Stimulated activated CD8-positive, alpha-beta memory T cell treated with anti-CD3 and anti-CD28 coated beads, Interleukin-4, amount 100 ng/mL, for 48 hours (primary cell): ENCODE data around the gene DENND2D.

Experiments used
- DNase-seq: peaks from one replicate; pipeline ENCODE4 v3.0.0-alpha.2; 2020

The DENND2D gene

GRCh38 chr1:111202707-111203623 lies 2.5 kb upstream of the DENND2D start:
- DNase-seq = no peak

- DNase-seq = no peak
These were observed 1.9 kb upstream of the DENND2D start for GRCh38 chr1:111202366-111202706.

- DNase-seq = no peak
These were observed 1.0 kb upstream of the DENND2D start for GRCh38 chr1:111201275-111202090.

- DNase-seq = no peak
These were observed 336 bp upstream of the DENND2D start for GRCh38 chr1:111200802-111201161.

- DNase-seq = no peak
These were observed 1.1 kb downstream of the DENND2D start for GRCh38 chr1:111199329-111199728.

DNA sequence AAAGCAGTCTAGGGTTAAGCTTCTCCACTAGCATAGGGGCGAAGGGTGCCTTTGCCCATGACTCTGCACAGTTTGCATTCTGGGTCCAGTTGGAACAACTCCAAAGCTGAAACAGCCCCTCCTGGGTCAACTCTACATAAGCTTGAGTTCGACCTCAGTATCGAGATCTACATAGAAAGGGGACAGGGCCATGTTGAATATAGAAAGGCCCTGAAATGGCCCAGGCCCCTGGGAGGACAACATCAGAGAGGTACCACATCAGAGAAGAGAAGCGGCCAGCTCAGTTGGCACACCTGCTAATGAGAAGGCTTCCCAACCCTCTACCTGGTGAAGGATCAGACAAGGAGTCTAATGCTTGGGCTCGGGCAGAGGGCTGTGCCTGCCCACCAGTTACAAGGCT lies 1.6 kb downstream of the DENND2D start:
- no peak for DNase-seq

GRCh38 chr1:111197598-111198284 lies 2.7 kb downstream of the DENND2D start:
- peak; percentile 77 for DNase-seq

GRCh38 chr1:111196213-111196612 lies 4.2 kb downstream of the DENND2D start:
- no peak for DNase-seq

DNA sequence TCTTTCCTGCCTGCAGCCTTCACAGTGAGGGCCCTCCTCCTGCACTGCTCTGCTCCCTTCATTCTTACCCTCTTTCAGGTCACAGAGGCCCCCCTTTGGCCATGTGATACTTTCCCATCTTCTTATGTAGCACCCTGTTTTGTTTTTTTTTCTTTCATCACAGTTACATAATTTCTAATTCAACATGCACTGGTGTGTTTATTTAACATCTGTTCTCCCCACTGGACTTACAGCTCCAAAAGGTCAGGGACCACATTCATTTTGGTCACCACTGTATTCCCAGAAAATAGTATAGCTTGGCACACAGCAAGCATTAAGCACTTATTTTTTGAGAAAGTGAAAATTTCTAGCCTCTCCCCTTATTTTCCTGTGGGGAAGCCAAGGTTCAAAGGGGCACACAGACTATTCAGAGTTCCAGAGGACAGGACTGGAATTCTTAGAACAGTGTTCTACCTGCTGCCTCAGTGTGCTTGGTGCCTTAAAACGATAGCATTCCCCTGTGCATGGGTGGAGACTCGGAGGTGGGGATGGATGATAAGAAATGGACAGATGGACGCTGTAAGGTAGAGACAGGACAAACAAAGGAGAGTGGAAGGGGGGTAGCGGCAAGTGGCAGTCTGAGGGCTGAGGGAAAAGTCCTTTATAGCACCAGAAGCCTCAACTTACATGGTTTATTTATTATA lies 5.3 kb downstream of the DENND2D start:
- no peak for DNase-seq

- no peak for DNase-seq
These were observed 6.5 kb downstream of the DENND2D start for GRCh38 chr1:111193712-111194480.

GRCh38 chr1:111192658-111193519 lies 7.6 kb downstream of the DENND2D start:
- DNase-seq = no peak

DNA sequence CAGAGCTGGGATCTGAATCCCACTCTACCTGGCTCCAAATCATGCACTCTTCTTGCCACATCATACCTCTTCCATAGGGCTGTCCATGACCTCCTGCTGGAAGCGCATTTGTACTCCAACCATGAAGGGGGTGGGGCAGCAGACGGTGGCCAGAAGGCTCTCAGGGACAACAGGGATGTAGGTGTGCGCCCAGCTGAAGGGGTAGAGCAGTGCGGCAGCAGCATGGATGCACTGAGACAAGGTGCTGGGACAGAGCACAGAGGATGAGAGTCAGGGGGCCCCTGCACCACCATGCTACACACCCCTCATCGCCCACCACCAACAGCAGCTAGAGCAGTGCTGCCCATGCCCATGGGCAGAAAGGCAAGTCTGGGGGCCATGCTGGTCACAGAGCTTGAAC lies 8.4 kb downstream of the DENND2D start:
- DNase-seq = no peak

- no peak for DNase-seq
These were observed 8.9 kb downstream of the DENND2D start for GRCh38 chr1:111191496-111191895.

DNA sequence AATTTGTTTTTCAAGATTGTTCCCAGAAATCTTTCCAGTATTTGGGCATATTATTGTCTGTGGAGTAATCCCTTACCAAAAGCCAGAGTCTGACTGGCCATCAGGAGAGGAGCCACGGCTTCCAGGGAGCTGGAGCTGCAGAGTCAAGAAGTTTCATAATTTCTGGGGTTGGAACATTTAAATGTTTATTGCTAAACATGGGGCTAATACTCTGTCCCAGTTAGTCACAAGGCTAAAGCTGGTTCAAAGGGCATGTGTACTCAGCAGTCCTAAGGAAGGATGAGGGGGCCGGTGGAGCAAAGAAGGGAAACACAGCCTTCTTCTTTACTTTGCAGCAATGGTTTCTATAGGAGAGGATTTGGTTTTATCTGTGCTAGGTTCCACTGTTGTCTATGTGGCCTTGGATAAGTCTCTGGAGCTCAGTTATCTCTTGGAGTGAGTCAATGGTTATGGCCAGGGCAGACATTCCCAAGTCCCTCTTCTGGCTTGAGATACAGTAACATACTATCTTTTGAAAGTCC lies 9.5 kb downstream of the DENND2D start:
- no peak for DNase-seq

GRCh38 chr1:111184663-111185062 lies 15.8 kb downstream of the DENND2D start:
- no peak for DNase-seq

DNA sequence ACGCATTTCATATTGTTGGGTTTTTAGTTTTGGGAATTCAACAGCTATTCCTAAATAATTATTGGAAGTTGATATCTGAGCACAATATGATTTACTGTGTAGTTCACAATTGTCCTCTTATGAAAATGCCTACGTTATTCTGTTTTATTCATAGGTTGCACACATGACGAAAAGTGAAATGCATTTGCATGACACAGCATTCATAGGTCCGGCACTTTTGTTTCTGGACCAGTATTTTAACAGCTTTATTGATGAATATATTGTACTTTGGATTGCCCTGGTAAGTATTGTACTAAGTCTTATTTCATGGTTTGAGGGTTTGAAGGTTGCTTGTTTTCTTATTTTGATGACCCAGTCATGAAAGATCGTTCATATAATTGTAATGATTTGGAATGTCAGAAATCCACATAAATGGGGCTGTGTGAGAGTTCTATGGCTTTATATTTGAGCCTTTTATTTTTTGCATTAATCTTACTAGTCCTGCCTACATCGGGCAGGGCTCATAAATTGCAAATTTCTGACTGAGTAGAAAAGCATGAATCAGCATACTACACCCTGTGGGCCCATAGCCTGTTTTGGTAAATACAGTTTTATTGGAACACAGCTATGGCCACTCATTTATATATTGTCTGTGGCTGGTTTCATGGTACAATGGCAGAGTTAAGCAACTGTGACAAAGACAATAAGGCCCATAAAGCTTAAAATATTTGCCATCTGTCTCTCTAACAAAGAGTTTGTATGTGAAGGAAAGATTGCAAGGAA lies 17.0 kb downstream of the DENND2D start:
- no peak for DNase-seq

- no peak for DNase-seq
These were observed 18.4 kb downstream of the DENND2D start for GRCh38 chr1:111182052-111182451.

GRCh38 chr1:111179968-111180533 lies 20.4 kb downstream of the DENND2D start:
- no peak for DNase-seq

- DNase-seq = no peak
These were observed 23.8 kb downstream of the DENND2D start for GRCh38 chr1:111176678-111177077.

DNA sequence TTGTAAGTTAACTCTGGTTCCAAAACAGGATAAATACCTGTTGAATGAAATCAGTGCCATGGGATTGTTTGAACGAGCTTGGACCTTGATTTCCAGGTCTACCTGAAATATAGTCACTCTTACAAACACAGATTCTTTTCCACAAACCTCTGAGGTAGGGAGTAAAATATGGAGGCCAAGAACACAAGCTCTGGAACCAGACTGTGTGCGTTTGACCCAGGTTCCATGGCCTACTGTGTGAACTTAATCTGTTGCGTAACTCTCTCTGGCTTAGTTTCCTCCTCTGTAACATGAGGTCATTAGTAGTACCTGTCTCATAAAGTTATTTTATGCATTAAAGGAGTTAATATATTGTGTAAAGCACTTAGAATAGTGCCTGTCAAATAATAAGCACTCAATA lies 25.1 kb downstream of the DENND2D start:
- DNase-seq = no peak
